GM12878 (cell line): ENCODE measurements around the gene LRRC40. TPM values are rescaled to one million over a fixed set of nuclear protein-coding genes. Genes with fewer than 3 reads are reported as not detected.

Source experiments
- ATAC-seq: fragments of 200-7000 bp; cut with Tn5 transposase; 3 replicates; pipeline ENCODE4 v1.9.1; 2020; ENCODE audit warnings: mild to moderate bottlenecking, moderate library complexity
- BruUV-seq: library from RNA; stranded (reverse); fragments of 400-500 nt; replicated peaks from 2 replicates; lab custom pipeline; 2021; lab: Mats Ljungman, UMichigan
- CTCF ChIA-PET: fragments of 300-600 bp; sonication (Branson Sonifier 250); formaldehyde crosslinking; extraction: SDS; loops from one replicate; lab custom pipeline; 2021; ENCODE audit warnings: inconsistent platforms; lab: Yijun Ruan, JAX
- POLR2A ChIA-PET: fragments of 350-600 bp; formaldehyde crosslinking; extraction: SDS; loops from one replicate; lab custom pipeline; 2021; ENCODE audit warnings: inconsistent platforms; lab: Charles Lee
- RAD21 ChIA-PET: fragments of 300-600 bp; sonication (Branson Sonifier 250); formaldehyde crosslinking; loops from one replicate; lab custom pipeline; 2023; ENCODE audit warnings: antibody characterized with exemption; ENCODE audit not compliant: unreplicated experiment; lab: Charles Lee
- SMC1A ChIA-PET: fragments of 300-600 bp; sonication (Branson Sonifier 250); formaldehyde crosslinking; loops from one replicate; lab custom pipeline; 2023; ENCODE audit not compliant: unreplicated experiment, uncharacterized antibody; lab: Charles Lee
- DNase-seq: peaks from one replicate; pipeline ENCODE4 v3.0.0-alpha.2; 2011; ENCODE audit warnings: low read depth, low spot score
- FAIRE-seq: peaks from 3 replicates; lab custom pipeline; 2011; peaks lifted over from hg19 to GRCh38; lab: Jason Lieb, UNC
- H2AFZ ChIP-seq: 2 replicates; pipeline ENCODE4 v1.6.0; 2011; ENCODE audit warnings: low read depth, low read length, control low read depth; ENCODE audit not compliant: control insufficient read depth
- H3K27ac ChIP-seq: 2 replicates; pipeline ENCODE4 v1.5.1; 2011; ENCODE audit warnings: control low read depth; ENCODE audit not compliant: control insufficient read depth, insufficient read depth
- H3K27me3 ChIP-seq, 2 experiments: replicated peaks in 1 of 2; 2 replicates each; pipeline versions ENCODE4 v1.6.0 to v1.6.1; 2011; ENCODE audit warnings: low read length in 1 of 2; ENCODE audit not compliant: control insufficient read depth in 2 of 2, insufficient read depth in 2 of 2
- H3K36me3 ChIP-seq, 2 experiments: 2 replicates each; pipeline ENCODE4 v1.5.1; 2011; ENCODE audit warnings: low read length in 1 of 2; ENCODE audit not compliant: control insufficient read depth in 2 of 2, insufficient read depth in 2 of 2
- H3K4me1 ChIP-seq: 2 replicates; pipeline ENCODE4 v1.6.1; 2011; ENCODE audit warnings: mild to moderate bottlenecking, low read length, moderate library complexity, mixed read lengths; ENCODE audit not compliant: control insufficient read depth, insufficient read depth
- H3K4me2 ChIP-seq: 2 replicates; pipeline ENCODE4 v1.6.0; 2011; ENCODE audit warnings: control low read depth; ENCODE audit not compliant: control insufficient read depth, insufficient read depth
- H3K4me3 ChIP-seq: fragments of 200-600 bp; sonication (generic); 2 replicates; pipeline ENCODE4 v1.5.1; 2016
- H3K79me2 ChIP-seq: 2 replicates; pipeline ENCODE4 v1.6.0; 2011; ENCODE audit warnings: low read length; ENCODE audit not compliant: control insufficient read depth, insufficient read depth
- H3K9ac ChIP-seq: 2 replicates; pipeline ENCODE4 v1.8.0; 2011; ENCODE audit warnings: low read length, control low read depth, mixed read lengths; ENCODE audit not compliant: control insufficient read depth, insufficient read depth
- H3K9me3 ChIP-seq: replicated peaks from 3 replicates; pipeline ENCODE4 v1.5.1; 2011; ENCODE audit warnings: mild to moderate bottlenecking, low read length; ENCODE audit not compliant: control insufficient read depth, insufficient read depth
- H4K20me1 ChIP-seq: 2 replicates; pipeline ENCODE4 v1.6.0; 2011; ENCODE audit not compliant: control insufficient read depth, insufficient read depth
- BCL11A ChIP-seq: IDR thresholded peaks from 2 replicates; pipeline ENCODE4 v1.6.1; 2011; ENCODE audit warnings: low read depth, low read length
- CBX5 ChIP-seq: sonication (generic); IDR thresholded peaks from 2 replicates; pipeline ENCODE4 v1.6.1; 2016; ENCODE audit warnings: low read depth, moderate library complexity, mild to moderate bottlenecking, inconsistent platforms
- MXI1 ChIP-seq: fragments of 150-350 bp; IDR thresholded peaks from 2 replicates; pipeline ENCODE4 v1.6.1; 2011; ENCODE audit warnings: low read depth, mild to moderate bottlenecking, inconsistent platforms, low read length, improper control_type of control experiment
- POU2F2 ChIP-seq: IDR thresholded peaks from 3 replicates; pipeline ENCODE4 v1.6.1; 2011; ENCODE audit warnings: low read depth, mild to moderate bottlenecking, low read length, borderline replicate concordance
- SUZ12 ChIP-seq: fragments of 200-600 bp; sonication (generic); IDR thresholded peaks from one replicate; pipeline ENCODE4 v1.6.1; 2018; ENCODE audit warnings: antibody characterized with exemption, mild to moderate bottlenecking; ENCODE audit not compliant: unreplicated experiment
- TAF1 ChIP-seq: IDR thresholded peaks from 2 replicates; pipeline ENCODE4 v1.6.1; 2011; ENCODE audit warnings: mild to moderate bottlenecking, low read depth, low read length, borderline replicate concordance
- TCF12 ChIP-seq: IDR thresholded peaks from 2 replicates; pipeline ENCODE4 v1.6.1; 2011; ENCODE audit warnings: low read depth, mild to moderate bottlenecking, low read length
- WGBS: methylation state at CpG from one replicate; pipeline ENCODE4 v1.1.6; 2016; ENCODE audit warnings: low lambda C conversion rate; ENCODE audit not compliant: insufficient replicate concordance, insufficient coverage; ENCODE audit errors: missing lambda C conversion rate; 5-methylcytosine and 5-hydroxymethylcytosine counted together
- in situ Hi-C: fragments of 300-500 bp; cut with MboI; formaldehyde crosslinking; loops from 9 replicates; pipeline ENCODE4 v1.14.3; 2018; ENCODE audit warnings: mixed read lengths
- intact Hi-C: fragments of 100-400 bp; cut with micrococcal nuclease; formaldehyde crosslinking; loops from one replicate; pipeline ENCODE4 v1.14.2; 2022; ENCODE audit not compliant: unreplicated experiment
- polyA plus RNA-seq, 11 experiments: library from polyadenylated mRNA; depleted of rRNA in 4 of 11; unstranded in 6 of 11; stranded (reverse) in 5 of 11; fragments of >200 nt; fragmentation: Nextera tagmentation in 4 of 11; fragmentation: Illumina TruSeq in 1 of 11; extraction: Ambion mirVana in 4 of 11; extraction: Trizol in 1 of 11; gene quantifications; 1 replicate in 1 of 11; 2 replicates in 10 of 11; pipeline versions ENCODE4 v1.2.1 to v1.2.3, GENCODE V29; 2011 to 2016; ENCODE audit warnings: inconsistent platforms in 2 of 11, missing spikeins in 2 of 11, low read depth in 1 of 11
- total RNA-seq, 4 experiments: library from RNA; depleted of rRNA in 3 of 4; stranded (reverse); fragments of >200 nt in 3 of 4; fragmentation: Illumina TruSeq in 1 of 4; extraction: Trizol in 1 of 4; gene quantifications; 2 replicates each; pipeline versions ENCODE4 v1.2.1 to v1.2.3, GENCODE V29; 2013 to 2021
- TF ChIP-seq, protein P1 (sequence below): fragments of 450-650 bp; IDR thresholded peaks from 2 replicates; pipeline ENCODE4 v1.6.1; 2016; ENCODE audit warnings: mild to moderate bottlenecking
- TF ChIP-seq, protein P2 (sequence below): fragments of 450-650 bp; formaldehyde crosslinking; IDR thresholded peaks from 2 replicates; pipeline ENCODE4 v1.5.0; 2022; ENCODE audit warnings: mild to moderate bottlenecking, missing genetic modification characterization
- TF ChIP-seq, protein P3 (sequence below): fragments of 450-650 bp; IDR thresholded peaks from 2 replicates; pipeline ENCODE4 v1.6.1; 2017; ENCODE audit warnings: antibody characterized with exemption, mild to moderate bottlenecking, moderate library complexity

LRRC40 gene
- total and polyA plus RNA-seq, 10 of the 15 experiments (the other 5 are each of a cell fraction or from before 2014, with no cell fraction given) = 19.5 to 44.3 (median 30.9) TPM

DNA sequence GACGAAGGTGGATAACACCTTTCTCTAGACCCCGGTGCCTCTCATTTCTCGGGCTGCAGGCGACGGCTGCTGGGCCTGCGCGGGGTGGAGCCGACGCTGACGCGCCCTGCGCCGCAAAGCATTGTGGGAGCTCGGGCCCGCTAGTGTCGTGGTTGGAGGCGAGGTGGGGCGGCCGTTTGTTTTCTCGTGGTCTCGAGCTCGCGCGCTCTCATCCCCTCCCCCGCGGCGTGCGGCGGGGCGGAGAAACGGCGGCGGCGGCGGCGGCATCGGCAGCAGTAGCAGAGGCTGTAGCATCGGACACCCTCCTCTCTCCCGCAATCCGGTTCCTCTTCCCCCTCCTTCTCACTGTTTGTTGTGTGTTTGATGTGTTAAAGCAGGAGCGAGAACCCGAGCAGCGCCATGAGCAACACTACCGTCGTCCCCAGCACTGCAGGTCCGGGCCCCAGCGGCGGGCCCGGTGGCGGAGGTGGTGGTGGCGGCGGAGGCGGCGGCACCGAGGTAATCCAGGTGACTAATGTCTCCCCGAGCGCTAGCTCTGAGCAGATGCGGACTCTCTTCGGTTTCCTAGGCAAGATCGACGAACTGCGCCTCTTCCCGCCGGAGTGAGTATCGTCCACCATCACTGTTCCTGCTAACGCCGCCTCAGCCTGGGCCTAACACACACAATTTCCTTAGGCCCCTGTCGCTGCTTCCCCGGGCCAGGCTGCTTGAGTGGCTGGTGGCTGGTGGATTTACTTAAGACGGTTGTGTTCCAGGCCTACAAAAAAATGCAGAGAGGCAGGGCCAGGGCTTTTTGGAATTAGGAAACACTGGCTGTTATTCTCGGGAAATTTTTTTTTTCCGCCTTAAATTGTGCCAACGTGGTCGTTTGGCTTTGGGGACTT is 16.1 kb upstream of the LRRC40 start, which contains the start of gene SRSF11 (continued):
- peak; percentile 90 for TF ChIP-seq TAF1
- TF ChIP-seq SUZ12 = no peak
- TF ChIP-seq TCF12 = no peak
- TF ChIP-seq, all 136 proteins: peak for 48

DNA sequence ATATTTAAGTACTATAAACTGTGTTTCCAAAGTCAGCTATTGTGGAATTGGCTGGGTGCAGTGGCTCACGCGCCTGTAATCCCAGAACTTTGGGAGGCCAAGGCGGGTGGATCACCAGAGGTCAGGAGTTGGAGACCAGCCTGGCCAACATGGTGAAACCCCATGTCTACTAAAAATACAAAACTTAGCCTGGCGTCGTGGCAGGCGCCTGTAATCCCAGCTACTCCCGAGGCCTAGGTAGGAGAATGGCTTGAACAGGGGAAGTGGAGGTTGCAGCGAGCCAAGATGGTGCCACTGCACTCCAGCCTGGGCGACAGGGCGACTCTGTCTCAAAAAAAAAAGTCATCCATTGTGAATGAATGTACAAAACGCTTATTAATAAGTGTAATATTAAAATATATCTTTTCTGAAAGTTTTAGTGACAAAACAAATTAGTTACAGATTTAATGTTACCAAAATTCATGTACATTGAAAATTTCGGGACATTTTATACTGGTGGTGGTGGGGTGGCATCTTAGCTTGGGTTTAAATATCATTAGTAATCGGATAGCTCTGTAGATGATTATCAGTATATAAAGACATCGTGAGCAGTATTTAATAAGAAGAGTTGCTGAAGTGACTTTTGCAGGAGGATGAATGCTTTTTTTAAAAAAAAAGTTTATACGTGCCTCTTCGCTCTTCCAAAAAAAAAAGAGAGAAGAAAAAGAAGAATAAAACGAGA is 15.3 kb upstream of the LRRC40 start:
- peak overlapping the region; percentile 35 for H3K27ac ChIP-seq
- BruUV-seq = TSS peak; percentile 88
- FAIRE-seq = no peak
- H3K9me3 ChIP-seq = no peaks in the 10 kb centered on the region
- H4K20me1 ChIP-seq = no peaks in the 10 kb centered on the region
- H3K9ac ChIP-seq = peak overlapping the region; percentile 99
- POLR2A ChIA-PET = interaction anchor here (0.7 to 3.4 kb wide), 8 partner anchors 8 to 191 kb away, joined by 3 to 43 read pairs (median 4); partner anchors contain the start of gene LRRC40
- DNase-seq = no peak
- no peaks in the 10 kb centered on the region; the same call in 1 of the 2 replicates for H3K4me1 ChIP-seq
- SMC1A ChIA-PET = interaction anchor here (0.9 to 3.6 kb wide), 6 partner anchors 11 to 288 kb away, joined by 3 to 31 read pairs (median 4); no protein-coding TSS in a partner anchor
- in situ Hi-C loops = no loop called here
- H3K79me2 ChIP-seq = peaks cover 76% of the 10 kb centered on the region
- H3K4me3 ChIP-seq = peak overlapping the region; percentile 61; the same call in 1 of the 2 replicates
- CTCF ChIA-PET = interaction anchor here (0.7 to 2.3 kb wide), 3 partner anchors 14 to 83 kb away, joined by 3 to 14 read pairs (median 3); no protein-coding TSS in a partner anchor
- no peak; the same call in 2 of the 3 replicates for ATAC-seq
- peaks cover 0 to 18% of the 10 kb centered on the region in 2 experiments; a peak in 3 of 4 replicates for H3K36me3 ChIP-seq
- peak overlapping the region; percentile 5; the same call in 1 of the 2 replicates for H3K4me2 ChIP-seq
- RAD21 ChIA-PET = interaction anchor here (0.6 to 2.2 kb wide), 5 partner anchors 9 to 216 kb away, joined by 3 to 9 read pairs (median 3); partner anchors contain the start of gene CTH
- intact Hi-C loops = loop anchor here (1.0 to 5.0 kb wide), 2 partner anchors 15 to 132 kb away; partner anchors contain the start of genes ANKRD13C and LRRC40
- peak overlapping the region; percentile 40 for H2AFZ ChIP-seq
- H3K27me3 ChIP-seq = no peaks in the 10 kb centered on the region
- 47% methylated on average over 17 of the region's 17 CpGs for WGBS
- TF ChIP-seq, protein P1, sequence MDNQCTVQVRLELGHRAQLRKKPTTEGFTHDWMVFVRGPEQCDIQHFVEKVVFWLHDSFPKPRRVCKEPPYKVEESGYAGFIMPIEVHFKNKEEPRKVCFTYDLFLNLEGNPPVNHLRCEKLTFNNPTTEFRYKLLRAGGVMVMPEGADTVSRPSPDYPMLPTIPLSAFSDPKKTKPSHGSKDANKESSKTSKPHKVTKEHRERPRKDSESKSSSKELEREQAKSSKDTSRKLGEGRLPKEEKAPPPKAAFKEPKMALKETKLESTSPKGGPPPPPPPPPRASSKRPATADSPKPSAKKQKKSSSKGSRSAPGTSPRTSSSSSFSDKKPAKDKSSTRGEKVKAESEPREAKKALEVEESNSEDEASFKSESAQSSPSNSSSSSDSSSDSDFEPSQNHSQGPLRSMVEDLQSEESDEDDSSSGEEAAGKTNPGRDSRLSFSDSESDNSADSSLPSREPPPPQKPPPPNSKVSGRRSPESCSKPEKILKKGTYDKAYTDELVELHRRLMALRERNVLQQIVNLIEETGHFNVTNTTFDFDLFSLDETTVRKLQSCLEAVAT = peak; percentile 57; the same call in 1 of the 2 replicates
- no peak for TF ChIP-seq MXI1
- no peak for TF ChIP-seq BCL11A
- TF ChIP-seq, protein P2, sequence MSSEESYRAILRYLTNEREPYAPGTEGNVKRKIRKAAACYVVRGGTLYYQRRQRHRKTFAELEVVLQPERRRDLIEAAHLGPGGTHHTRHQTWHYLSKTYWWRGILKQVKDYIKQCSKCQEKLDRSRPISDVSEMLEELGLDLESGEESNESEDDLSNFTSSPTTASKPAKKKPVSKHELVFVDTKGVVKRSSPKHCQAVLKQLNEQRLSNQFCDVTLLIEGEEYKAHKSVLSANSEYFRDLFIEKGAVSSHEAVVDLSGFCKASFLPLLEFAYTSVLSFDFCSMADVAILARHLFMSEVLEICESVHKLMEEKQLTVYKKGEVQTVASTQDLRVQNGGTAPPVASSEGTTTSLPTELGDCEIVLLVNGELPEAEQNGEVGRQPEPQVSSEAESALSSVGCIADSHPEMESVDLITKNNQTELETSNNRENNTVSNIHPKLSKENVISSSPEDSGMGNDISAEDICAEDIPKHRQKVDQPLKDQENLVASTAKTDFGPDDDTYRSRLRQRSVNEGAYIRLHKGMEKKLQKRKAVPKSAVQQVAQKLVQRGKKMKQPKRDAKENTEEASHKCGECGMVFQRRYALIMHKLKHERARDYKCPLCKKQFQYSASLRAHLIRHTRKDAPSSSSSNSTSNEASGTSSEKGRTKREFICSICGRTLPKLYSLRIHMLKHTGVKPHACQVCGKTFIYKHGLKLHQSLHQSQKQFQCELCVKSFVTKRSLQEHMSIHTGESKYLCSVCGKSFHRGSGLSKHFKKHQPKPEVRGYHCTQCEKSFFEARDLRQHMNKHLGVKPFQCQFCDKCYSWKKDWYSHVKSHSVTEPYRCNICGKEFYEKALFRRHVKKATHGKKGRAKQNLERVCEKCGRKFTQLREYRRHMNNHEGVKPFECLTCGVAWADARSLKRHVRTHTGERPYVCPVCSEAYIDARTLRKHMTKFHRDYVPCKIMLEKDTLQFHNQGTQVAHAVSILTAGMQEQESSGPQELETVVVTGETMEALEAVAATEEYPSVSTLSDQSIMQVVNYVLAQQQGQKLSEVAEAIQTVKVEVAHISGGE (CRISPR knock-in tag) = no peak
- TF ChIP-seq CBX5 = no peak
- TF ChIP-seq, protein P3, sequence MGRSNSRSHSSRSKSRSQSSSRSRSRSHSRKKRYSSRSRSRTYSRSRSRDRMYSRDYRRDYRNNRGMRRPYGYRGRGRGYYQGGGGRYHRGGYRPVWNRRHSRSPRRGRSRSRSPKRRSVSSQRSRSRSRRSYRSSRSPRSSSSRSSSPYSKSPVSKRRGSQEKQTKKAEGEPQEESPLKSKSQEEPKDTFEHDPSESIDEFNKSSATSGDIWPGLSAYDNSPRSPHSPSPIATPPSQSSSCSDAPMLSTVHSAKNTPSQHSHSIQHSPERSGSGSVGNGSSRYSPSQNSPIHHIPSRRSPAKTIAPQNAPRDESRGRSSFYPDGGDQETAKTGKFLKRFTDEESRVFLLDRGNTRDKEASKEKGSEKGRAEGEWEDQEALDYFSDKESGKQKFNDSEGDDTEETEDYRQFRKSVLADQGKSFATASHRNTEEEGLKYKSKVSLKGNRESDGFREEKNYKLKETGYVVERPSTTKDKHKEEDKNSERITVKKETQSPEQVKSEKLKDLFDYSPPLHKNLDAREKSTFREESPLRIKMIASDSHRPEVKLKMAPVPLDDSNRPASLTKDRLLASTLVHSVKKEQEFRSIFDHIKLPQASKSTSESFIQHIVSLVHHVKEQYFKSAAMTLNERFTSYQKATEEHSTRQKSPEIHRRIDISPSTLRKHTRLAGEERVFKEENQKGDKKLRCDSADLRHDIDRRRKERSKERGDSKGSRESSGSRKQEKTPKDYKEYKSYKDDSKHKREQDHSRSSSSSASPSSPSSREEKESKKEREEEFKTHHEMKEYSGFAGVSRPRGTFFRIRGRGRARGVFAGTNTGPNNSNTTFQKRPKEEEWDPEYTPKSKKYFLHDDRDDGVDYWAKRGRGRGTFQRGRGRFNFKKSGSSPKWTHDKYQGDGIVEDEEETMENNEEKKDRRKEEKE = no peak
- TF ChIP-seq POU2F2 = no peak
